Keratinocyte (primary cell): ENCODE measurements around the gene SRSF8.

Source experiments
- EZH2 ChIP-seq: IDR thresholded peaks from one replicate; pipeline ENCODE4 v1.6.1; 2012; ENCODE audit warnings: inconsistent platforms, mild to moderate bottlenecking, low read length, moderate library complexity
- TF ChIP-seq, protein P1 (sequence below), 3 experiments: IDR thresholded peaks in 1 of 3; conservative IDR thresholded peaks in 1 of 3; optimal IDR thresholded peaks in 1 of 3; 2 replicates in 2 of 3; 3 replicates in 1 of 3; pipeline versions ENCODE3 to v1.5.1; 2011; ENCODE audit warnings: low read length in 3 of 3, mild to moderate bottlenecking in 3 of 3, moderate library complexity in 2 of 3, control low read depth in 1 of 3, inconsistent platforms in 1 of 3; ENCODE audit not compliant: insufficient read depth in 2 of 3; ENCODE audit errors: extremely low read depth in 1 of 3

DNA sequence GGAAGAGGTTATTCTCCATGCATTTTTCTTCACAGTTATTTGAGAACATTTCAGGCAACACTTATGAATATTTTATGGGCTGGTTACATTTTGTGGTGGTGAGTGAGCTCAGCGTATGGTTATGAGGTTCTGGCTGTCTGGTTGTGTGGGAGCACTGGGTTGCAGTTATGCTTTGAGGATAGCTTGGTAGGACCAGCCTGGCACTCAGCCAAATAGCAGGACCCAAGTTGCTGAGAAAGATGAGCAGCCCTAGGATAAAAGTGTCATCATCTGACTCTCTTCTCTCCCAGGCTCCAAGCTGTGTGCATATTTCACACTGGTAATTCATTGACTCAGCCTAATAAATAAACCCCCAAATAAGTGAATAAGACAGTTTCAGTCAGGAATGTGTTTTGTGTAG is 8.1 kb upstream of the SRSF8 start:
- TF ChIP-seq, protein P1, sequence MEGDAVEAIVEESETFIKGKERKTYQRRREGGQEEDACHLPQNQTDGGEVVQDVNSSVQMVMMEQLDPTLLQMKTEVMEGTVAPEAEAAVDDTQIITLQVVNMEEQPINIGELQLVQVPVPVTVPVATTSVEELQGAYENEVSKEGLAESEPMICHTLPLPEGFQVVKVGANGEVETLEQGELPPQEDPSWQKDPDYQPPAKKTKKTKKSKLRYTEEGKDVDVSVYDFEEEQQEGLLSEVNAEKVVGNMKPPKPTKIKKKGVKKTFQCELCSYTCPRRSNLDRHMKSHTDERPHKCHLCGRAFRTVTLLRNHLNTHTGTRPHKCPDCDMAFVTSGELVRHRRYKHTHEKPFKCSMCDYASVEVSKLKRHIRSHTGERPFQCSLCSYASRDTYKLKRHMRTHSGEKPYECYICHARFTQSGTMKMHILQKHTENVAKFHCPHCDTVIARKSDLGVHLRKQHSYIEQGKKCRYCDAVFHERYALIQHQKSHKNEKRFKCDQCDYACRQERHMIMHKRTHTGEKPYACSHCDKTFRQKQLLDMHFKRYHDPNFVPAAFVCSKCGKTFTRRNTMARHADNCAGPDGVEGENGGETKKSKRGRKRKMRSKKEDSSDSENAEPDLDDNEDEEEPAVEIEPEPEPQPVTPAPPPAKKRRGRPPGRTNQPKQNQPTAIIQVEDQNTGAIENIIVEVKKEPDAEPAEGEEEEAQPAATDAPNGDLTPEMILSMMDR (optimal IDR thresholded peaks at IDR 0.05 in 1 of 3, IDR thresholded peaks at IDR 0.05 in 1 of 3, conservative IDR thresholded peaks at IDR 0.05 in 1 of 3; ENCODE audit: extremely low read depth in 1 of 3, insufficient read depth in 2 of 3, low read length in 3 of 3), result no peak
- no peak for TF ChIP-seq EZH2
